ENCODE measurements around the gene TMEM41B. TPM values are rescaled to one million over a fixed set of nuclear protein-coding genes. Genes with fewer than 3 reads are reported as not detected.
A peak's percentile ranks its signal among the peaks of the same experiment; 100 is the strongest.
"Not testable (repeated sequence)": the region's sequence is repeated elsewhere in the genome, so short reads cannot be mapped to it uniquely, and the experiment has no call there.

TMEM41B gene
- total RNA-seq, 1 donor from 2014 or later, result 18.9 TPM

DNA sequence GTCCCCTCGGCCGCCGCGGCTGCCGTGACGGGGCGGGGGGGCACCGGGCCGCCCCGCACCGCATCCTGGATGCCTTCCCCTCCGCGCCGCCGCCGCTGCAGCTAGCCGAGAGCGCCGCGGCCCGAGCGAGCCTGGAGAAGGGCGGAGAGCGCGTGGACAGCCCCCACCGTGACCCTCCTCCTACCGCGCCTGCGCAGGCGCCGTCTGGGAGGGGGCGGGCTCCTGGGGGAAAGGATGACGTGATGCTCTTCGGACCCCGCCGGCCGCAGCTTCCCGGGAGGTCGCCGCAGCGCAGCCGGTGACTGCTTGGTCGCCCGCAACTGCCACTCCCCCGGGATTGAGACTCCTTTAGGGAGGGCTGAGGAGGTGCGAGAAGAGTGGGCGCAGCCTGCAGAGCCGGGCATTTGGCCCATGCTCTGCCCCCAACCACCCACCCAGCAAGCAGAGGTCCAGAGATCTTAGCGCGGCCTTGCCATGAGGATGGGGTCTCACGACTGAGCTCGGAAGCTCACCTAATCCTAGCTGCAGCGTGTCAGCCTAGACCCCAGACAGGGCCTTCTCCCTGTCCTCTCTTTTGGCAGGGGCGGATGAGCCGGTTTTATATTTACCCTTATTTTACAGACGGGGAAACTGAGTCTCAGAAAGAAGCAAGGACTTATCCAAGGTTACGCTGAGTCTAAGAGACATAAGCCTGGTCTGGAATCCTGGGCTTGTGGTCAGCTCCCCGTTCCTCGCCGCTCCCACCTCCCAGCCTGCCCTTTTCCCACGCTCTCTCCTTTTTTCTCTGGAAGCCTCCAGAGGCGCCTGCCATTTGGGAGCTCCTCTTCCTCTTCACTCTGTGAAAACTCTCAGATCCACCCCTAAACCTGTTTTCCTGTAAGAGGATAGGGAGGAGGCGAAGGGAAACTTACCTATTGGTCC is 48.9 kb downstream of the TMEM41B start, which contains the start of gene DENND5A:
DENND5A (minus strand) TSS at position 140 of the 921 bp plus-strand sequence. CDS start 281 bp downstream, outside the sequence.
- Histone ChIP-seq H3K27ac (peak within 1 kb of the TSS; percentile 99), H3K4me1 (peaks cover 25% of the 10 kb centered on the region), H3K27me3 (no peaks in the 10 kb centered on the region), H3K36me3 (no peaks in the 10 kb centered on the region), H3K9me3 (no peaks in the 10 kb centered on the region), H3K4me3 (peak within 1 kb of the TSS; percentile 78 to 91)
- DNase-seq (ENCODE audit: extremely low spot score in 2 of 2), result peak in 1 of 2 donors; percentile 87
- TF ChIP-seq, protein P1, sequence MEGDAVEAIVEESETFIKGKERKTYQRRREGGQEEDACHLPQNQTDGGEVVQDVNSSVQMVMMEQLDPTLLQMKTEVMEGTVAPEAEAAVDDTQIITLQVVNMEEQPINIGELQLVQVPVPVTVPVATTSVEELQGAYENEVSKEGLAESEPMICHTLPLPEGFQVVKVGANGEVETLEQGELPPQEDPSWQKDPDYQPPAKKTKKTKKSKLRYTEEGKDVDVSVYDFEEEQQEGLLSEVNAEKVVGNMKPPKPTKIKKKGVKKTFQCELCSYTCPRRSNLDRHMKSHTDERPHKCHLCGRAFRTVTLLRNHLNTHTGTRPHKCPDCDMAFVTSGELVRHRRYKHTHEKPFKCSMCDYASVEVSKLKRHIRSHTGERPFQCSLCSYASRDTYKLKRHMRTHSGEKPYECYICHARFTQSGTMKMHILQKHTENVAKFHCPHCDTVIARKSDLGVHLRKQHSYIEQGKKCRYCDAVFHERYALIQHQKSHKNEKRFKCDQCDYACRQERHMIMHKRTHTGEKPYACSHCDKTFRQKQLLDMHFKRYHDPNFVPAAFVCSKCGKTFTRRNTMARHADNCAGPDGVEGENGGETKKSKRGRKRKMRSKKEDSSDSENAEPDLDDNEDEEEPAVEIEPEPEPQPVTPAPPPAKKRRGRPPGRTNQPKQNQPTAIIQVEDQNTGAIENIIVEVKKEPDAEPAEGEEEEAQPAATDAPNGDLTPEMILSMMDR (IDR thresholded peaks at IDR 0.05), result no peak
- peak; percentile 8 to 82 for TF ChIP-seq POLR2AphosphoS5 (IDR thresholded peaks at IDR 0.05; ENCODE audit: insufficient read depth in 1 of 2, low read depth in 1 of 2)
- peak in 1 of 2 donors; percentile 85 for TF ChIP-seq POLR2A (IDR thresholded peaks at IDR 0.05)
- intact Hi-C loops (cut with DNase I), result no loop called here

DNA sequence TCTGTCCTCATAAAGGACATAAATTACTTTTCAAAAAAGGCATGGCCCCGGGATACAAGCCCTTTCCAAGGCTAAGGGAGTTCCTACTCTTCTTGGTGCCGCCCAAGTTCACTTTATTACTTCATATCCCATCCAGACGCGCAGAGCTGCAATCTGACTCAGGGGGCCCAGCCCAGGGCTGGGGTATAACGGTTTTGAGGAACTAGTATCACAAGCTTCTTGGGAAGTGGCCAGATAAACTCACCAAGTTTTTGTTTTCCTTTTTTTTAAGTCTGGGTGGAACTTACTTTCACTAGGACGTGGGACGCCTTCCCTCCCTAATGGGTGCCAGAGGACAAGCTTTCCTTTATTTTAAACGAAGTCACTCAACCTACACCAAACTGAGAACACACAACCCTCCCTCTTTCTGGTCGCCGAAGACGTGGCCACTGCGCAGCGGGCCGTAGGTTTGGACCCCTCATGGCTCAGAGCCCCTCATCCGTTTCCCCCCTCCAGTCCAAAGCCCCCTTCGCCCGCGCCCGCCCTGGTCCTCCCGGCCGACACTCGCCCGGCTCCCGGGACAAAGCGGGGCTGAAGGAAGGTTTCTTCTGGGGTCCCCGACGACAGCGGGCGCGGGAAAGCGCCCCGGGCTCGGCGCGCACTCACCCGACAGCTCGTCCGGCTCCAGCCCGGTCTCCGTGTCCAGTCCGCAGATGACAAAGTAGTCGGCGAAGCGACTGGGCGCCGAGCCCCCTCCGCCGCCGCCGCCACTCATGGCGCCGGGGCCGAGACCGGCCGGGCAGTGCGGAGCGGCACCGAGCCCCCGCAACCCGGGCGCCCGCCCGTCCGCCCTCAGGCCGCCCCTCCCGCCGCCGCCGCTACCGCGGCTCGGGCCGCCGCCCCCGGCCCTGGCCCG is 49.8 kb downstream of the TMEM41B start:
- peak in 1 of 2 donors; percentile 91 for DNase-seq (ENCODE audit: extremely low spot score in 2 of 2)
- H3K27ac ChIP-seq, result peak overlapping the region; percentile 99
- H3K9me3 ChIP-seq, result no peaks in the 10 kb centered on the region
- TF ChIP-seq, protein P1 (IDR thresholded peaks at IDR 0.05), result no peak
- peak; percentile 35 to 77 for TF ChIP-seq POLR2AphosphoS5 (IDR thresholded peaks at IDR 0.05; ENCODE audit: insufficient read depth in 1 of 2, low read depth in 1 of 2)
- peaks cover 34% of the 10 kb centered on the region for H3K4me1 ChIP-seq
- H3K36me3 ChIP-seq, result no peaks in the 10 kb centered on the region
- peak overlapping the region; percentile 78 to 91 for H3K4me3 ChIP-seq
- intact Hi-C loops (cut with DNase I), result no loop called here
- H3K27me3 ChIP-seq, result no peaks in the 10 kb centered on the region

DNA sequence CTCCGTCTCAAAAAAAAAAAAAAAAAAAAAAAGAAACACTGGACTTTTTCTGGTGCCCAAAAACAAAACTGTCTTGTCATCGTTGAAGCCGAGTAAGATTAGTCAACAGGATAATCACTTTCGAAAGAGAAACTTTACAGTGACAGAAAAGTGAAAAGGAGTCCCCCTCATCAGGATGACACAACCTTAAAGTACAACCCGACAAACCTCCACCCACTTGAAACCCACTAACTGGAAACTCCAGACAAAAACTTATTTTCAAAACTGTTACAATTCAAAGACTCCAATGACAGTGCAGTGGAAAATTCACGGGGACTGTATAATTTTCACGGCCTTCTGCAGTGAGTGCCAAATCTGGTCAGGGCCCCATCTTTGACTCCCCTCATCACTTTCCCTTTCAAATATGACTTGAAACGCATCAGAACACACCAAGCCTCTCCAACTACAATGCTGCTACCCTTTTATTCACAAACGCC is 50.5 kb downstream of the TMEM41B start:
- peak overlapping the region; percentile 78 to 91 for H3K4me3 ChIP-seq
- H3K36me3 ChIP-seq, result no peaks in the 10 kb centered on the region
- TF ChIP-seq POLR2AphosphoS5 (IDR thresholded peaks at IDR 0.05; ENCODE audit: insufficient read depth in 1 of 2, low read depth in 1 of 2) (no peak), POLR2A (IDR thresholded peaks at IDR 0.05) (no peak)
- TF ChIP-seq, protein P1 (IDR thresholded peaks at IDR 0.05), result no peak
- H3K9me3 ChIP-seq, result no peaks in the 10 kb centered on the region
- DNase-seq (ENCODE audit: extremely low spot score in 2 of 2), result no peak
- peaks cover 37% of the 10 kb centered on the region for H3K4me1 ChIP-seq
- H3K27me3 ChIP-seq, result no peaks in the 10 kb centered on the region
- peak overlapping the region; percentile 99 for H3K27ac ChIP-seq
- intact Hi-C loops (cut with DNase I), result no loop called here

DNA sequence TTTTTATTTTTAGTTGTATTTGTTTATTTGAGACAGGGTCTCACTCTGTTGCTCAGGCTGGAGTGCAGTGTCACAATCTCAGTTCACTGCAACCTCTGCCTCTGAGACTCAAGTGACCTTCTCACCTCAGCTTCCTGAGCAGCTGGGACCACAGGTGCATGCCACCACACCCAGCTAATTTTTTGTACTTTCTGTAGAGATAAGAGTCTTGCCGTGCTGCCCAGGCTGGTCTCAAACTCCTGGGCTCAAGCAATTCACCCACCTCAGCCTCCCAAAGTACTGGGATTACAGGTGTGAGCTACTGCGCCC is 53.6 kb downstream of the TMEM41B start:
- H3K27ac ChIP-seq; intact Hi-C loops (cut with DNase I); DNase-seq (ENCODE audit: extremely low spot score in 2 of 2); H3K36me3 ChIP-seq; H3K9me3 ChIP-seq; H3K27me3 ChIP-seq; H3K4me3 ChIP-seq: not testable (repeated sequence)
- H3K4me1 ChIP-seq, result peaks cover 37% of the 10 kb centered on the region
